ENCODE data around the gene PRSS12.

DNA sequence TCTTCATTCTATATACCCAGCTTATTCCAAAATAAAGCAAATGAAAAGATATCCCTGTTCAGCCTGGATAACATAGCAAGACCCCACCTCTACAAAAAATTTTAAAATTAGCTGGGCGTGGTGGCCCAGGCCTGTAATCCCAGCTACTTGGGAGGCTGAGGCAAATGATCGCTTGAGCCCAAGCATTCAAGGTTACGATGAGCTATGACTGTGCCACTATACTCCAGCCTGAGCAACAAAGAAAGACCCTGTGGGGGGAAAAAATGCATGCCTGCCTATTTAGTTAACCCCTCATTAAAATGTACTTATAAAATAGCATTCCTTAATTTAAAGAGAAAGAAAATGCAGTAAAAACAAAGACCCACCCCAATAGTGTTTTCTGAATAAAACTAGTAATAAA is 9.3 kb downstream of the PRSS12 start:
- TF ChIP-seq, protein P1, sequence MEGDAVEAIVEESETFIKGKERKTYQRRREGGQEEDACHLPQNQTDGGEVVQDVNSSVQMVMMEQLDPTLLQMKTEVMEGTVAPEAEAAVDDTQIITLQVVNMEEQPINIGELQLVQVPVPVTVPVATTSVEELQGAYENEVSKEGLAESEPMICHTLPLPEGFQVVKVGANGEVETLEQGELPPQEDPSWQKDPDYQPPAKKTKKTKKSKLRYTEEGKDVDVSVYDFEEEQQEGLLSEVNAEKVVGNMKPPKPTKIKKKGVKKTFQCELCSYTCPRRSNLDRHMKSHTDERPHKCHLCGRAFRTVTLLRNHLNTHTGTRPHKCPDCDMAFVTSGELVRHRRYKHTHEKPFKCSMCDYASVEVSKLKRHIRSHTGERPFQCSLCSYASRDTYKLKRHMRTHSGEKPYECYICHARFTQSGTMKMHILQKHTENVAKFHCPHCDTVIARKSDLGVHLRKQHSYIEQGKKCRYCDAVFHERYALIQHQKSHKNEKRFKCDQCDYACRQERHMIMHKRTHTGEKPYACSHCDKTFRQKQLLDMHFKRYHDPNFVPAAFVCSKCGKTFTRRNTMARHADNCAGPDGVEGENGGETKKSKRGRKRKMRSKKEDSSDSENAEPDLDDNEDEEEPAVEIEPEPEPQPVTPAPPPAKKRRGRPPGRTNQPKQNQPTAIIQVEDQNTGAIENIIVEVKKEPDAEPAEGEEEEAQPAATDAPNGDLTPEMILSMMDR (IDR thresholded peaks at IDR 0.05): no peak
- TF ChIP-seq POLR2AphosphoS5 (IDR thresholded peaks at IDR 0.05) (no peak), POLR2A (IDR thresholded peaks at IDR 0.05) (no peak)
